GM21447 (cell line): ENCODE measurements around the gene INSC.

Experiments used
- ATAC-seq: cut with Tn5 transposase; IDR thresholded peaks from one replicate; pipeline ENCODE4 v1.9.1; 2021; ENCODE audit not compliant: unreplicated experiment

INSC gene

GRCh38 chr11:15145151-15145550 lies 30.4 kb downstream of the INSC start:
- no peak for ATAC-seq

GRCh38 chr11:15145615-15146014 lies 30.9 kb downstream of the INSC start:
- ATAC-seq: no peak

- ATAC-seq: no peak
These were observed 31.7 kb downstream of the INSC start for GRCh38 chr11:15146271-15147003.

- ATAC-seq: no peak
These were observed 33.4 kb downstream of the INSC start for GRCh38 chr11:15148169-15148568.

GRCh38 chr11:15149050-15149449 lies 34.3 kb downstream of the INSC start:
- ATAC-seq: no peak

- ATAC-seq: no peak
These were observed 35.8 kb downstream of the INSC start for GRCh38 chr11:15150507-15150906.

GRCh38 chr11:15153231-15153630 lies 38.5 kb downstream of the INSC start:
- ATAC-seq: no peak

- ATAC-seq: no peak
These were observed 42.5 kb downstream of the INSC start for GRCh38 chr11:15157181-15157580.

- no peak for ATAC-seq
These were observed 42.9 kb downstream of the INSC start for GRCh38 chr11:15157606-15158137.

- ATAC-seq: no peak
These were observed 43.8 kb downstream of the INSC start for GRCh38 chr11:15158351-15159015.

GRCh38 chr11:15159085-15159484 lies 44.4 kb downstream of the INSC start:
- peak; percentile 84 for ATAC-seq

GRCh38 chr11:15161790-15162189 lies 47.1 kb downstream of the INSC start:
- ATAC-seq: no peak

GRCh38 chr11:15163136-15163535 lies 48.4 kb downstream of the INSC start:
- no peak for ATAC-seq

- no peak for ATAC-seq
These were observed 51.5 kb downstream of the INSC start for GRCh38 chr11:15166204-15166603.

GRCh38 chr11:15169815-15170551 lies 55.3 kb downstream of the INSC start:
- ATAC-seq: no peak

- ATAC-seq: no peak
These were observed 56.0 kb downstream of the INSC start for GRCh38 chr11:15170698-15171097.

GRCh38 chr11:15171956-15172355 lies 57.2 kb downstream of the INSC start:
- ATAC-seq: no peak

GRCh38 chr11:15175831-15176230 lies 61.1 kb downstream of the INSC start:
- ATAC-seq: no peak

- ATAC-seq: no peak
These were observed 62.0 kb downstream of the INSC start for GRCh38 chr11:15176646-15177163.

GRCh38 chr11:15177491-15177890 lies 62.8 kb downstream of the INSC start:
- ATAC-seq: no peak

- no peak for ATAC-seq
These were observed 63.5 kb downstream of the INSC start for GRCh38 chr11:15178214-15178613.
